G401.6 (cell line): ENCODE measurements around the gene ARHGAP18.

ENCODE experiments used
- FAIRE-seq: peaks from 2 replicates; lab custom pipeline; 2012; peaks lifted over from hg19 to GRCh38; lab: Jason Lieb, UNC

The ARHGAP18 gene

DNA sequence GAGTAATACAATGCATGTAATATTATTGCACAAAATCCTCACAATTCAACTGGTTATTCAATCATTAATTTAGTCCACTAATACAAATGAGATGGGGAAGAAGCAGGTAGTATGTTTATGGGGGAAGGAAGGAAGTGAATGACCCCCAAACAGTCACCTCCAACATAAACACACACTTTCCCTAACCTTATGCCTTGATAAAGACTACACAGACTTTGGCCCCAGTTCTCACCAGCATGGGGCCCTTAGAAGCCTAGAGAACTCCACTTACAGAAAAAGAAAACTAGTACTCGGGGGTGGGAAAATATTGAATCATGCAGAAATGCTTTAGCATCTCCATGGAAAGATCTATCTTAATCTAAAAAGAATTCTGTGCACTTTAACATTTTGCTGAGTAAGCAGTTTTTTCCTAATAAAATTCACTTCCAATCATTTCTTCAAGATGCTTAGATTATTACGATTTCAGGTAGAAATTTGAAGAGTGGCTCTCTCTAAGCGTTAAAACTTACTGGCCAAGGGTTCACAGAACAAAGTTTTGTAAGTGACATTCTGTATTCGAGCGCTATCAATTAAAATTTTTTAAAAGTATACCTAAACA, 18.8 kb downstream of the ARHGAP18 start:
- FAIRE-seq, result no peak

DNA sequence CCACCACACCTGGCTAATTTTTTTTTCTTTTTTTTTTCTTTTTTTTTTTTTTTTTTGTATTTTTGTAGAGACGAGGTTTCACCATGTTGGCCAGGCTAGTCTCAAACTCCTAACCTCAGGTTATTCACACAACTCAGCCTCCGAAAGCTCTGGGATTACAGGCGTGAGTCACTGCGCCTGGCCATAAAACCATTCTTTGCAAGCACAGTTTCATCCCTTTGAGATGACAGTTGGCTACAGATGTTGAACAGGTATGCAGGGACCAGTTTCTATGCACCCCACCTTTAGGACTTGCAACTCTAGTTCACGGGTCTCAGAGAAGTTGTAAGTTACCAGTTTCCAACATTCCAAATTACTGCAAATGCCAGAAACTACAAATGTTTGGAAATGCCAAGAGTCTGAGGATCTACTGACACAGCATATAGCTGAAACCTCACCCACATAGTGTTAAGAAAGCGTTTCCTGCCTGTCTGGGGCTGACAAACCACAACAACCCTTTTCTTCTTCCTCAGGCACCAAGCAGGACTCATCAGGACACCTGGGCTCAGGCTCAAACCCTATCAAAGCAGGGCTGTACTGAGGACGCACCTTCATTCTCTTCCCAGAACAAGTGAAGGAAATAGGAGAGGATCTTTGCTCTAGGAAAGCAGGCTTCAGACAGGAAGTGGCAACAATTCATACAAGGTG, 22.9 kb downstream of the ARHGAP18 start:
- FAIRE-seq, result no peak

DNA sequence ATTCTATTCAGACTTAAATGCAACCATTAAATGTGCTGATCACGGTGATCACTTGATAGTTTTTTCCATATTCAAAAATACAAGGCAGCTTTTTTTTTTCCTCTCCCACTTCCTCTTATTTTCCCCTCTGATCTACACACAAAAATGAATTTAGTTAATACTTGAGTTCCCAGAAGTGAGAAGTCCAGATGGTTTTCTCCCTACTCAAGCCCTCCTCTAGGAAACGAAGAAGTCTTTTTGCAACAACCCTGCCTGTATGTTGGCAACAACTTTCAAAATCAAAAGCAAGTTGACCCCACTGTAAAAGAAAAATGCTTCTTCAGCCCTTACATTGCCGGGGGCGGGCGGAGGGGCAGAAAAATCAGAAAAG, 24.3 kb downstream of the ARHGAP18 start:
- no peak for FAIRE-seq

DNA sequence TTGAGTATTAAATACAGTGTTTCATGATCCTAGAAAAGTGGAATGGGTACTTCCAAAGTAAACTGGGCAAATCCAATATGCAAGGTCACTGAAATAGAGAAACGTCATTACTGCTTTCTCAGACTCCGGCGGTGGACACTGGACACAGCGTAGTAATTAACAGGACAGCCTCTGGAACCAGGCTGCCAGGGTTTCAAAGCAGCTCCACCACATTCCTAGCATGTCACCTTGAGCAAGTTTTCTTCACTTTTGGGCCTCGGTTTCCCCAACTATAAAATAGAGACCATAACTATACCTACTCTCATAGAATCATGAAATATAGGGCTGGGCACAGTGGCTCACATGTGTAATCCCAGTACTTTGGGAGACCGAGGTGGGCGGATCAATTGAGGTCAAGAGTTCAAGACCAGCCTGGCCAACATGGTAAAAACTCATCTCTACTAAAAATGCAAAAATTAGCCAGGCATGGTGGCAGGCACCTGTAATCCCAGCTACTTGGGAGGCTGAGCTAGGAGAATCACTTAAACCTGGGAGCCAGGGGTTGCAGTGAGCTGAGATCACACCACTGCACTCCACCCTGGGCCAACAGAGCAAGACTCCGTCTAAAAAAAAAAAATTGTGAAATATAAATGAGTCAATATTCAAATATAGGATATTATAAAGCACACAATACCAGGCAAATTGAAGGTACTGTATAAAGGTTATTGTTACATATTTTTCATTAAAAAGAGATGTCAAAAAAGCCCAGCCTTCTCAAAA, 24.9 kb downstream of the ARHGAP18 start:
- no peak for FAIRE-seq

DNA sequence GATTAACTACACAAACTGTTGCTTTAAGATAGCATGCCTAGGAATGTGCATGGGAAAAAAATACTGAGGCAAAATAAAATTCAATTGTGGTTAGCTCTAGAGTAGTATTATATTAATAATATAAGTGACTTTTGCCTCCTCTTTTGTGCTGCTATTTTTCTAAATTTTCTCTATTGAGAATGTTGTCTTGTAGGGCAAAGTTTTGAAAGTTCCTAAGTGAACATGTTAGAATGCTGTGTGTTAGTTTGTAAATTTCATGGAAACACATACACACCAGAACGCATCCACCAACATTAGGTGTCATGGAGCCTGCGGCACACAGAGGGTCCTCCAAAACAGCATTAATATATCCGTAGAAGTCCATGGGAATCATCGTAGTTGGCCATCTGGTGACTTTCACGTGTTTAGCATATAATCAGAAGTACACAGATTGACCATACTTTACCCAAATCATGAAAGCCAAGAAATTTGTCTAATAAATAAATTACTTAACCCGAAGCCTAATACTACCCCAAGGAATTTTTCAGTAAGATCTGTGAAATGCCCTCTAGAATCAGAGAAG, 25.6 kb downstream of the ARHGAP18 start:
- no peak for FAIRE-seq

DNA sequence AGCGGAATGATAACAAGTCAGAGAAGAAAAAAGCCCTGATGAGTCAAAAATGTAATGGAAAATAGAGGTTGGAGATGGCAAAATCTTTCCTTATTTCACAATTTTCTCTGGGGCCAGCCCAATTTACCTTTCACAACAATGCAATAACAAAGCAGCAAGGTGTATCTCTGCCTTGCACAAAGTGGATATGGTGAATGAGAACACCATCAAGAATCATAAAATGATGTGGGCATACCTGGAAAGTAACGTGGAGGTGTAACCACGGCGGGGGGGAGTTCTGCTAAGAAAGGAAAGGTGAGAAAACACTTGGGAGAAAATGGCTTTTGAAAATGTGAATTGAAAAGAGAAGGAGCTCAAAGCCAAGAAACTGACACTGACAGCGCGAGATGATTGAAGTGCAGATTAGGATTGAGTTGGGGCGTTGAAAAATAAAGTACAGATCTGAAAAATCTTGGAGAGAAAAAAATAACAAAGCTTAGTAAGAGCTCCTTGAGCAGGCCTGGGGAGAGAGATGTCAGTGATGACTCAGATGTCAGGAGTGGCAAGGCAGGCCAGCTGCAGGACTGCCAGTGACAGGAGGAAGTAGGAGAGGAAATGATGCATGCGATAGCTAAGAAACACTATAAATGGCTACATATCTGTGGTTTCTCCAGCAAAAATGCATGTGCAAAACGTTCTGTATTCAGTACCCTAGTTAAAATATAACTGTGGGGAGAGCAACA, 26.2 kb downstream of the ARHGAP18 start:
- FAIRE-seq, result no peak

DNA sequence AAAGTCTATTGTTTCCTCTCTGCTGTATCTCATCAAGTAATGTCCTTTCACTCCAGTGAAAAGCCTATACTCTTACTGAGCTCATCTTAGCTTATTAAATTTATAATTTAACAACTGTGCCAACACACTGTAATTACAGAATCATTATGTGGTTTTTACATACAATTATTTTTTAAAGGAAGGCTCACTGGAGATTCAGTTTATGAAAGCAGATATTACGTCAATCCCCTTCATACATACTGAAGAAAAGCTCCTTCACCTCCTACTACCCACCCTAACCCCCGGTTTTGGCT, 28.1 kb downstream of the ARHGAP18 start:
- no peak for FAIRE-seq

DNA sequence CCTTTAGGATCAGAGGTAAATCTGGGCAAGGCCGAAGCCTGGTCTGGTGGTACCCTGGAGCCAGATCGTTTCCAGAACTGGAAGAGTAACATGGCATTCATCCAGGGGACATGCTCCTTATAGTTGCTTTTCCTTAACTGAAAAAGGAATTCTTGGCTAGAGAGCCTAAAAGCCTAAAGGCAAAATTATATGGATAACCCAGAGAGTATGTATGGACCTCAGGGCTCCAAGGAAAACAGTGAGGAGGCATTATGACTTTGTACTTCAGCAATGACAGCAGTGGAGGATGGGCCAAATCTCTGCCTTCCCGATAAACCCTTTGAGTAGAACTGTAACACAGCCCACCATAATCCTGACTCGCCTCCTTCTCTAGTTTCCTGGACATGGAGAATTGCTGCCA, 29.3 kb downstream of the ARHGAP18 start:
- FAIRE-seq, result no peak

DNA sequence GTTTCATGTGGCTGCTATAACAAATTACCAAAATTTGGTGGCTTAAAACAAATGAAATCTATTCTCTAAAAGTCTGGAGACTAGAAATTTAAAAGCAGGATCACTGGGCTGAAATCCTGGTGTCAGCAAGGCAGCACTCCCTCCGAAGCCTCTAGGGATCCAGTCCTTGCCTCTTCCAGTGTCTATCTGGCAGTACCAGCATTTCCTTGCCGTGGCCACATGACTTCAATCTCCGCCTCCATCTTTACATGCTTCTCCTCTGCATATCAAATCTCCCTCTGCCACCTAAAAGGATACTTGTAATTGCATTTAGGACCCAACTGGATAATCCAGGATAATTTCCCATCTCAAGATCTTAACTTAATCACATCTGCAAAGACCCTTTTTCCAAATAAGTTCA, 30.2 kb downstream of the ARHGAP18 start:
- FAIRE-seq, result no peak

DNA sequence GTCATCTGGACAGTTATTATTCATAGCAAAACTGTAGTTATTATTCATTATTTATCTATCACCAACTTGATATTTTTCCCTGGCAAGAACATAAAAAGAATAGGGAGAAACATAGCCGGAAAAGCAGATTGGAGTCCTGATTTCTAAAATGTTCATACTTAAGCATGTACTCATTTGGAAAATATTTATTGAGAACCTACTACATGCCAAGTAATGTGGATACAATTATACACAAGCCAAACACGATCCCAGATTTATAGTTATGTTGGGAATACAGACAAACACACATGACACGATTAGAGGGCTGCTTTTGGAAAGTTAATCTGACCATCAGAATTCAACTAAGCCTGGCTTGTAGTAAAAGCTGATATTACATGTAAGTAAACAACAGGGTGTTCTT, 30.7 kb downstream of the ARHGAP18 start:
- no peak for FAIRE-seq

DNA sequence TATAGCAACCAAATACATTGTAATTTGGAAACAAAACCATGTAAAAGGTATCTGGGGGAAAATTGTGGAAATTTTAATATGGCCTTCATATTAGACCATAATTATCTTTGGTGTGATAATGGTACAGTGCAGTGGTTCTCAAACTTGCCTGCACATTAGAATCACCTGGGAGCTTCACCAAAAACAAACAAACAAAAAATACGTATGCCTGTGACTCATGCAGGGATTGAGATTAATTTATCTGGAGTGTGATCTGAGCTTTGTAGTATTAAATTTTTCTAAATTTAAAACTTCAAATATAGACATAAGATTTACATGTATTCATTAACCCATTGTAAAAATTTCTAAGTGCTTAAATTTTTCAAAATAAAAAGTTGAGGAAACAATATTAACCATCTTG, 31.5 kb downstream of the ARHGAP18 start:
- no peak for FAIRE-seq

DNA sequence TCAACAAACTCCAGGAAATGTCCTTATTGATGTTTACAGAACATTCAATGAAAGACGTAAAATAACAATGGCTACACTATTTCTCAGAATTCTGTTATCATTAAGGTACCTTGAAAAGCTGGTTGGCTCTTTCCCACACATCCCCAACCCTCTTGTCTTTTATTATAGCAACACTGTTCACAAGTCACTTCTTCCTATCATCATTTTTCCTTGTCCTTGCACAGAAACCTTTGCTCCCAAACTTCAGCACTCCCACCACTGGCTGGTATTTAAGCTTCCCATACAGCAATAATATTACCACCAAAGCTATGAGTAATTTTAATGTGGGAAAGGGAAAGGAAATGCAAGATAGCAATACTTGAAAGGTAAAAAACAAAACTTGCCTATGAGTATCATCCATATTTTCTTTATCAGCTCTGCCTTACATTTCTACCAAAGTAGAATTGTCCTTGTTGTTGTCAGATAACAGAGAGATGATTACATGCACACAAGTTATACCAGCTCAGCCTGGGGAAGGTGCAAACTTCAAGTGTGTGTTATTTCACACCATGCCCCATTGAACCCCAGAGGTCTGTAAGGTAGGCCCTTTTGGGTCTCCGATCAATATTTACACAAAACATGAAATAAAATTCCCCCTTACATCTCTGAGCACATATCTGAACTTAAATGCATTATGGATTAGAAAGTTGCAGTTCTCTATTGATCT, 32.2 kb downstream of the ARHGAP18 start:
- no peak for FAIRE-seq

DNA sequence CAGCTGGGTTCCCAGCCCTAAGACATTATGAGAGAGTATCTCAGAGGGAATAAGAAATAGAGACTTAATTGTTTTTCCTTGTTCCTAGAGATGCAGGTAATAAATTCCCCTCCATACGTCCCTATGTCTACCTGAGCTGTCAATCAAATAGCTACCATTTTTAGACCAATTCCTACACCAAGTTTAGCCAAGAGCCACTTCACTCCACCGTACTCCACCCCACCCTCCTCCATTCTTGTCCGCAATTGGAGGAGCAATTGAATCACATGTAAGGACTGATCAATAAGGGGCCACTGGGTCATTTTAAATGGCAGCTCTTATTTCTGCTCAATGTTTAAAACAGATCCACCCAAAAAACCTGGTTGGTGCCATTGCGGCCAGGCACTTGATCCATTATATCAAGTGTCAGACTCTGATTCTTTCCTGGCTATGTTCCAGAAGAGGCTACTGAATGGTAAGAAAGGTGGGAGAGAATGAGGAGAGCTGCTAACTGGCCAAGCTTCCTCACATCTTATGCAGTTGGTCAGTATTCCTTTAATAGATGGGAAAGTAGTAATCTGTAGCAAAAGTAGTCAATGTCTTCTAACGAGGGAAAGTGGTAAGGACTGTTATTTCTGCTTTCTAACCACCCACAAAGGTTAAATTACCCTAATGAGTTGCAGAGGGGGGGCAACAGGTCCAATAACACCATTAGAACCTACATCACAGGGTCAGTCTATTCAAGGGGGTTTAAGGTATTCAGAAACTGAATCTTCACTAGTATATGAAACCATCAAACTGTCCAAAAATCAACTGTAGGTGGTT, 34.1 kb downstream of the ARHGAP18 start:
- FAIRE-seq, result no peak

DNA sequence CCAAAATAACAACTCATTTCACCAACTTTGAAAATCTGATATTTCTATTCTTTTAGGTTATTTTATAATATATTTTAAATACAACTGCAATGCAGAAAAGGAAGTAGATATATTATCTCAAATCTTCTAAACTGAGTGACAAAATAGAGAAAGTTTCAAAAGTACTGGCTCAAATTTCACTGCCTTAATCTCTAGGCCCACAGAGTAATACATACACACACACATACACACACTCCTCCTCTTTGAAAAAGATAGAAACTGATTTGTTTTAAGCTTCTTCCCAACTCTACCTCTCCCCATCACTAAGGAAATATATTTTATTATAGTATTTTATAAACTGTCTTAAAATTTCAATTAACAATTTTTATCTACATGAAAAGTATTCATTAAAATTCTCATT, 36.2 kb downstream of the ARHGAP18 start:
- FAIRE-seq, result no peak

DNA sequence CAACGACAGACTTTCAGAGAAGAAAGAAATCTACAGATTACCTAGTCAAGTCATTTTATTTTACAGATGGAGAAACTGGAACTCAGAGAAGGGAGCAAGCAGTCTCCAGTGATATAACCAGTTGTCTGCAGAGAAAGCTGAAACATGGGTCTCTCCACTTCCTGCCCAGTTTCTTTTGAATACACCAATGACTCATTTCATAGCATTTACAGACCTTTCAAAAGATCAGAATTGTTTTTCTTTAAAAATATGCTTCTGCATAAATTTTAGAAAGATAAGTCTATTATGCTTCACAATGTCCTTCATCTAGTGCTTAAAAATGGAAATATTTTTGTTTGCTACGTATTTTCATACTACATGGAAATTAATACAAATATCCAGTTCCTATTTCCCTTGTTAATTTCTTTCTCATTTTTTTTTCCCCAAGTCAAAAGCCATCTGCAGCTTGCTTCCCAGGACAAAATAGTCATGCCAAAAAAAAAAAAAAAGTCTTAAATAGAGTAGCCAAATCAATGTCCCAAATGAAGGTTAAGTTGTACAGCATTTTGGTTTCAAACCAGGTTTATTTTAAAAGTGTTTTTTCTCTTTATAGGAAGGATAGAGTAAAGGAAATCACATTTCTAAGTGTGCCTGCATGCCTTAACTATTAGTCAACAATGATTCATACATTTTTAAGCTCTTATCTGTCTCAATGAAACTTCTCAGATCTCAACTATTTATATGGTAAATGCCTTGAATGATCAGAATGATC, 36.9 kb downstream of the ARHGAP18 start:
- no peak for FAIRE-seq

DNA sequence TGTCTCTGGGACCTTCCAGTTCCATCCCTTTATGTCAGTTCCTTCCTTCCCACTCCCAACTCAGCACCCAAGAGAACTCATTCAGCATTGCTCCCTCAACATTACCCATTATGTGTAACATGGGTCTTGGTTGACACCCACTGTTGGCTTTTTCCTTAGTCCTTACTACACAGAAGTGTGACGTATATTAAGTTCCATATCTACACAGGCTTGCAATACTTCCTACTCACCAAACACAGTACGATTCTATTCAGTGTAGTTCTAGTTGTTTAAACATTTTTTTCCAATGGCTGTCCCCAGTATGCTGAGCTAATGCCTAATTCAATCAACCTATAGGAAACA, 37.7 kb downstream of the ARHGAP18 start:
- no peak for FAIRE-seq

DNA sequence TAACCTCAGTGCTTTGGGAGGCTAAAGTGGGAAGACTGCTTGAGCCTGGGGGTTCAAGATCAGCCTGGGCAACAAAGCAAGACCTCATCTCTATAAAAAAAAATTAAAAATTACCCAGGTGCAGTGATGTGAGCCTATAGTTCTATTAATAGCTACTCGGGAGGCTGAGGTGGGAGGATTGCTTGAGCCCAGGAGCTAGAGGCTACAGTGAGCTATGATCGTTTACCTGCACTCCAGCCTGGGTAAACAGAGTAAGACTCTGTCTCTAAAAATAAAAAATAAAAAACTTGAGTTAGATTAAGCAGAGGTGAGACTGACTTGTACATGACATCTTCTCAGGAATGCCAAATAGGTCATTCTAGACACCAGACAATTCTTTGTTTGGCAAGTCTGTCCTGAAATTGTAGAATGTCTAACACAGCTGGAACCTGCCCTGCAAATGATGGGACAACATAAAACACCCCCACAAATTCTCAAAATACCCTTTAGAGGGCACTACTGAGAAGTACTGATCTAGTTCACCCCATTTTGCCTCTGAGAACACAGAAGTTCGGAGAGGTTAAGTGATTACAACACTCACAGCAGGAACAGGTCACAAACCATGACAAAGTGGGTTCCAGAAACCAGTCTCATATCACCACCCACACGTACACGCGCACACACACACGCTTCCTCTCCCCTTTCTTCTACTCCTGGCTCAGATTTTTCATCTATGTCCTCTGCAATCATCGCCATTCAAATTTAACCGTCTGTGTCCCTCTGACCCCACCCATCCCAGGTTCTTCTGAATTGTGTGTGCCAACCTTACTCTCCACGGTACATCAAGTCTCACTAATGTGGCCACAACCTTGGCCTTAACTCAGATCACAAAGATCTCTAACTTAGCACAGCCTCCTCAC, 38.3 kb downstream of the ARHGAP18 start:
- FAIRE-seq, result no peak

DNA sequence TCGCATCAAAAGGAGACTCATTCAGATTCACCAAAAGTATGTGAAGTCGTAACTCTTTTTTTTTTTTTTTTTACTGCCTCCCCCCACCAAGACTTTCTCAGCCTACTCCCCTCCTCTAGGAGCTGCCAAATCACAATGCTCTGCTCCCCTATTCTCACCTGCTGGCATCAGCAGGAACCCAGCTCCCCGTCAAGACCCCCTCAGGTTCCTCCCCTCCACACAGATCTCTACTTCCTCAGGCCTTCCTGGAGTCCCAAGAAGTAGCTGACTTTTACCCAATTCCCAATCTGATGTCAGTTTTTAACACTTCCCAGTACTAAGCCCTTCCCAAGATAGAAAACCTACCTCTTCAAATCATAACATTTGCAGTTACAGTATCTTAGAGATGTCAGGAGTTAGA, 39.3 kb downstream of the ARHGAP18 start:
- no peak for FAIRE-seq

DNA sequence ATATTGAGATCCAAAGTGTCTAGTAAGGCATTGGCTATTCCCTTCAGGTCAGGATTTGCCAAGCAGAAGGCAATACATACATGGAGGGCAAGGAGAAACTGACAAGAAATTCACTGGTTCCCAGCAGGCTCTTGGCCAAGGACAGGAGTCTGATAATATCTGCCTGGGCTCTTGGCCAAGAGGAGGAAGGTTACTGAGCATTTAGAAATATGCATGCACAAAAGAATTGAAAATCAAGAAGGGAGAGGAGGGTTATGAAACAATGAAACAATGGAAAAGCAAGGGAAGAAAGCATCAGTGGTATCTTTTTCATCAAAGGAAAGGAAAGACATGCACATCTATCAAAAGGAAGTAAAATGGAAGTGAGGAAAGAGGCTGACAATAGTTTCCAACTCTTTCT, 42.4 kb downstream of the ARHGAP18 start:
- FAIRE-seq, result no peak

DNA sequence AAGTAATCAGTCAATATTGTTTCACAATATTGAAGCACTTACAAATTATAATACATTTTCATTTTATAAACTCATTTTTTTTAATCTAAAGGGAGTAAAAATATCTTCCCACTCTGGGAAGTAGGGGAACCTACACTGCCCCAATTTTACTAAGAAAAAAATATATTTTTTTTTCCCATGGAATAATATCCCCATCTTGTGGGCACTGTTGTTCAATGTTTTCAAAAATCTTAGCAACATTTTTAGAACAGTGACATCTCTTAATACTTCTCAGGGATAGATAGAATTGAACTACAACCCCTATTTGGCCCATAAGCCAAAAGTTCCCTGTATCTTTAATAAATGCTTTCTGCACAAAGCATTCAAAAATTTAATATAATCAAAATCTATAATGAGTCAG, 42.9 kb downstream of the ARHGAP18 start:
- no peak for FAIRE-seq
